ENCODE results near the gene CD44. TPM values are rescaled to one million over a fixed set of nuclear protein-coding genes. Genes with fewer than 3 reads are reported as not detected.

CD44 gene
- total RNA-seq, 1 donor from 2014 or later, result 46.0 TPM

DNA sequence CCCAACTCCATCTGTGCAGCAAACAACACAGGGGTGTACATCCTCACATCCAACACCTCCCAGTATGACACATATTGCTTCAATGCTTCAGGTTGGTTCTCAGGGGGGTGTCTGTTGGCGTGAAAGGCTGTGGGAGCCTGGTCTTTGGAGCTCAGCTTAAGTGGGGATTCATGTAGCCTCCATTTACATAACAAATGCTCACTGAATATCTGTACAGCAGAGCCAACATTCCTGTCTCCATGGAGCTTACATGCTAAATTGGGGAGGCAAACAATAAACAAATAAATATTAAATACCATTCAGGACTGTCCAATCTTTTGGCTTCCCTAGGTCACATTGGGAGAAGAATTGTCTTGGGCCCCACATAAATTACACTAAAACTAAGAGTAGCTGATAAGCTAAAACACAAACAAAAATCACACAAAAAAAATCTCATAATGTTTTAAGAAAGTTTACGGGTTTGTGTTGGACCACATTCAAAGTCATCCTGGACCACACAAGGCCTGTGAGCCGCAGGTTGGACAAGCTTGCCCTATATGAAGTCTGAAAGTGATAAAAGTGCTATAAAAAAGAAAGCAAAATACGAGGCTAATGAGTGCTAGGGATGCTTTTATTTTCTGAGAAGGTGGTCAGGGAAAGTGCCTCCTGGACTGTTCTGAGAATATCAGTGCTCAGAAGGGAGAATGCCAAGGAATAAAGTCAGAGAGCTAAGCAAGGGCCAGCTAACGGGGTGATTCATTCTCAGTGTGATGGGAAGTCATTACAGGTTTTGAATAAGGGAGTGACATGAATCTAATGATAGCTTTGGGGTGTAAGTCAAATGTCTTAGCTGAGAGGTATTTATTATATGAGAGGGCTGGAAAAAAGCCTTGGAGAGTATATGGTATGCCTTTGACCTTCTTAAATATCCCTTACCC, 41.6 kb downstream of the CD44 start:
- Mint-ChIP-seq H3K27me3 (peaks cover 2% of the 10 kb centered on the region), H3K4me3 (no peak overlapping the region), H3K4me1 (ENCODE audit: unreplicated experiment) (peaks cover 28% of the 10 kb centered on the region), H3K36me3 (no peaks in the 10 kb centered on the region), H3K9me3 (no peaks in the 10 kb centered on the region), H3K27ac (no peak overlapping the region)
- DNase-seq (ENCODE audit: extremely low spot score, unreplicated experiment), result no peak
- TF ChIP-seq, protein P1, sequence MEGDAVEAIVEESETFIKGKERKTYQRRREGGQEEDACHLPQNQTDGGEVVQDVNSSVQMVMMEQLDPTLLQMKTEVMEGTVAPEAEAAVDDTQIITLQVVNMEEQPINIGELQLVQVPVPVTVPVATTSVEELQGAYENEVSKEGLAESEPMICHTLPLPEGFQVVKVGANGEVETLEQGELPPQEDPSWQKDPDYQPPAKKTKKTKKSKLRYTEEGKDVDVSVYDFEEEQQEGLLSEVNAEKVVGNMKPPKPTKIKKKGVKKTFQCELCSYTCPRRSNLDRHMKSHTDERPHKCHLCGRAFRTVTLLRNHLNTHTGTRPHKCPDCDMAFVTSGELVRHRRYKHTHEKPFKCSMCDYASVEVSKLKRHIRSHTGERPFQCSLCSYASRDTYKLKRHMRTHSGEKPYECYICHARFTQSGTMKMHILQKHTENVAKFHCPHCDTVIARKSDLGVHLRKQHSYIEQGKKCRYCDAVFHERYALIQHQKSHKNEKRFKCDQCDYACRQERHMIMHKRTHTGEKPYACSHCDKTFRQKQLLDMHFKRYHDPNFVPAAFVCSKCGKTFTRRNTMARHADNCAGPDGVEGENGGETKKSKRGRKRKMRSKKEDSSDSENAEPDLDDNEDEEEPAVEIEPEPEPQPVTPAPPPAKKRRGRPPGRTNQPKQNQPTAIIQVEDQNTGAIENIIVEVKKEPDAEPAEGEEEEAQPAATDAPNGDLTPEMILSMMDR (conservative IDR thresholded peaks at IDR 0.05), result no peak

DNA sequence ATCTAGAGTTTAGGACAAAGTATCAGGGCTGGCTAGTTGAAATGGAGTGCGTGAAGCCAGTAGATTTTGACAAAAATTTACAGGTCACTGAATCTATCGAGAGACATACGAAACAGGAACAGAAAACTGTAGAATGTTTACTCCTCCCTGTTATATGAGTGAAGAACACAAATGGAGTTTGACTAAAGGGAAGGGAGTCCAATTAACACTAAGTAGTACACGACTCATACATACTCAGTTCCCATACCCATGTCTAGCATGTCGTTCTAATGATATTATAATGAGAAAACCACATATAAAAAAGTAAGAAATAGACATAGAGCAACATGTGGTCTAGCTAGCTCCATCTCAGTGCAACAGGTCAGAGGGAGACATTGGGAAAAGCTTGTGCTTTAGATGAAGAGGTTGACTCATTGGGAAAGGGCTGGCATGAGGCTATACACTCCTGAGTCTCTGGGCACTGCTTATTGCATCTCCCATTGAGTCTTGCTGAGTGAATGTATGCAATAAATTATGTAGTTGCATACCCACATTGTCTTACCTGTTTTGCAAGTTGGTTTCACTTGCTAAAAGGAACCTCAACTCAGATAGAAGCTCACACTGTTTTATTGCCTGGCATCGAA, 43.5 kb downstream of the CD44 start:
- TF ChIP-seq, protein P1 (conservative IDR thresholded peaks at IDR 0.05), result no peak
- Mint-ChIP-seq H3K27me3 (peaks cover 4% of the 10 kb centered on the region), H3K4me3 (no peak overlapping the region), H3K4me1 (ENCODE audit: unreplicated experiment) (peaks cover 32% of the 10 kb centered on the region), H3K36me3 (no peaks in the 10 kb centered on the region), H3K9me3 (no peaks in the 10 kb centered on the region), H3K27ac (no peak overlapping the region)
- no peak for DNase-seq (ENCODE audit: extremely low spot score, unreplicated experiment)

DNA sequence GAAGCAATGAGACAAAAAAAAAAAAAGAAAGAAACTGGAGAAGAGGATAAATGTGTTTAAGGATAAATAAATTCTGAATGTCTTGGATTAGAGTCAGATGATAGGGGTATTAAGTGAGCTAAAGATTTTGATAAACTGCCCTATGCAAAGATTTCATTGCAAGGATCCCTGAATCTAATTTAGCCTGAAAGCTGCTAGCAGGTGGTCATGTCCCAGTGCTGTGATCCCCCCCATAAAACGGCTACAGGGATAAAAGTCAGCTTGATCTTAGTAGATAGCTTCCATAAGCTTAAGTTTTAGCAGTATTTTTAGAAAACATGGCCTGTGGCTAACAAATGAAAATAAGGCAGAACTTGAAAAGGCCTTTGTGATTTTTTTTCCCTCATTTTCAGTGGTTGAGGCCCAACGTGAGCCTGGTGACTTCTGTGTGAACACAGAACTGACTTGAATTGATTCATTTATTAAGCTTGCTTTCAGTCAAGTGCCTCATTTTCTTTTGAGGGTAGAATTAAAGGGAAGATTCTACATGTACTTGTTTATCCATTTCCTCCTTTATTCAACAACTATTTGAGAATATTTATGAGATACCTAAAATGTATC, 44.5 kb downstream of the CD44 start:
- no peak overlapping the region for H3K27ac Mint-ChIP-seq

DNA sequence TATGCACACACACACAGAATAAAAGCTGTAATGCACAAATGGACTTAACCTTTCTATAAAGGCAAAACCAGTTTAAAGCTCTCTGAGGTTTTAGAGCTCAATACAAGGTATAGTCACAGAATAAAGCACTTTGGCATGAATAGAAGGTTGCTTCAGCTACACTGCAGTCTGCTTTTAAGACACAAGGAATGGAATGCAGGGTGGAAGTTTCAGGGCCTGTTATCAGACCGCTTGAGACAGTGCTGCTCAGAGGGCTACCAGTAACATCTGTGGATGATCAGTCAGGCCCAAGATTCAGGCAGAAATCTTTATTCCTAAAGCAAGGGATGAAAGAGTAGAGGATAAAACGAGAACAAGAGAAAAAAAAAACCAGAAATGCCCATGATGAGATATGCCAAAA, 46.7 kb downstream of the CD44 start:
- TF ChIP-seq, protein P1 (conservative IDR thresholded peaks at IDR 0.05), result no peak
- Mint-ChIP-seq H3K27me3 (peaks cover 9% of the 10 kb centered on the region), H3K9me3 (no peaks in the 10 kb centered on the region), H3K27ac (no peak overlapping the region), H3K36me3 (peaks cover 9% of the 10 kb centered on the region), H3K4me3 (no peak overlapping the region), H3K4me1 (ENCODE audit: unreplicated experiment) (peaks cover 24% of the 10 kb centered on the region)
- DNase-seq (ENCODE audit: extremely low spot score, unreplicated experiment), result no peak

More for the DNA sequence above, 44.5 kb downstream of the CD44 start:
- H3K4me3 Mint-ChIP-seq, result no peak overlapping the region
- TF ChIP-seq, protein P1 (conservative IDR thresholded peaks at IDR 0.05), result no peak
- peaks cover 32% of the 10 kb centered on the region for H3K4me1 Mint-ChIP-seq (ENCODE audit: unreplicated experiment)
- no peaks in the 10 kb centered on the region for H3K9me3 Mint-ChIP-seq
- DNase-seq (ENCODE audit: extremely low spot score, unreplicated experiment), result no peak
- peaks cover 9% of the 10 kb centered on the region for H3K27me3 Mint-ChIP-seq
- H3K36me3 Mint-ChIP-seq, result peaks cover 3% of the 10 kb centered on the region

DNA sequence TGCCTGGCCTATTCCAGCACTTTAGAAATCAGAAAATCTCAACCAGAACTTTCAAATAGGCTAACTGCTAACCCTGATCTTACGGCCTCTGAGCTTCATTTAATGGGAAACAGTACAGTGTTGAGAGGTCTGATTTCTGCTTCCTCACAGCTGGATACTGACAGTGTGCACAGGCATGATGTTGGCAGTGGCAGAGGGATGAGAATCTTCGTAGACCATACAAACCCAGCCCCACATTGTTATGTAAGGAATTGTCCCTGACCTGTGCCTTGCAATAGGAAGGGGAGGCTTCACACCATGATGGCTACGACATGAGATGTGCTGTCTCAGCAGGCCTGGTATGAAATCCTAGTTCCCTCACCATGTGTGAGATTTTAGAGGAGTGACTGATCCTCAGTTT, 49.0 kb downstream of the CD44 start:
- peaks cover 31% of the 10 kb centered on the region for H3K4me1 Mint-ChIP-seq (ENCODE audit: unreplicated experiment)
- H3K4me3 Mint-ChIP-seq, result no peak overlapping the region
- peaks cover 9% of the 10 kb centered on the region for H3K27me3 Mint-ChIP-seq
- DNase-seq (ENCODE audit: extremely low spot score, unreplicated experiment), result no peak
- H3K9me3 Mint-ChIP-seq, result no peaks in the 10 kb centered on the region
- TF ChIP-seq, protein P1 (conservative IDR thresholded peaks at IDR 0.05), result no peak
- peaks cover 9% of the 10 kb centered on the region for H3K36me3 Mint-ChIP-seq
- H3K27ac Mint-ChIP-seq, result no peak overlapping the region
